Retinal pigment epithelial cell (primary cell): ENCODE measurements around the gene FTO.

Experiments
- DNase-seq: peaks from one replicate; pipeline ENCODE4 v3.0.0-alpha.2; 2010; ENCODE audit warnings: low read depth
- H3K4me3 ChIP-seq: 2 replicates; pipeline ENCODE4 v1.5.1; 2011; ENCODE audit warnings: mild to moderate bottlenecking, low read length, control low read depth, moderate library complexity
- CTCF ChIP-seq: conservative IDR thresholded peaks from 2 replicates; pipeline ENCODE4 v1.5.1; 2011; ENCODE audit warnings: low read depth, low read length, control low read depth, inconsistent platforms

The FTO gene

GRCh38 chr16:54068212-54068611, 364.3 kb downstream of the FTO start:
- DNase-seq, result no peak
- TF ChIP-seq CTCF, result no peak

GRCh38 chr16:54069601-54070239, 365.8 kb downstream of the FTO start:
- DNase-seq, result no peak
- no peak overlapping the region for H3K4me3 ChIP-seq
- TF ChIP-seq CTCF, result no peak

More at GRCh38 chr16:54068212-54068611, 364.3 kb downstream of the FTO start:
- no peak overlapping the region for H3K4me3 ChIP-seq

GRCh38 chr16:54070789-54071343, 366.9 kb downstream of the FTO start:
- no peak overlapping the region for H3K4me3 ChIP-seq
- no peak for TF ChIP-seq CTCF
- DNase-seq, result no peak

- no peak for TF ChIP-seq CTCF
- DNase-seq, result no peak
- no peak overlapping the region for H3K4me3 ChIP-seq
These were observed 367.6 kb downstream of the FTO start for GRCh38 chr16:54071514-54071913.

GRCh38 chr16:54072237-54072636, 368.3 kb downstream of the FTO start:
- DNase-seq, result no peak
- no peak for TF ChIP-seq CTCF
- H3K4me3 ChIP-seq, result no peak overlapping the region

- TF ChIP-seq CTCF, result no peak
- no peak for DNase-seq
- no peak overlapping the region for H3K4me3 ChIP-seq
These were observed 369.4 kb downstream of the FTO start for GRCh38 chr16:54073356-54073755.

- DNase-seq, result no peak
These were observed 371.5 kb downstream of the FTO start for GRCh38 chr16:54075446-54075845.

More at GRCh38 chr16:54075446-54075845, 371.5 kb downstream of the FTO start:
- no peak overlapping the region for H3K4me3 ChIP-seq
- TF ChIP-seq CTCF, result no peak
